SK-N-SH (cell line): ENCODE results near the gene CNTN3. TPM values are rescaled to one million over a fixed set of nuclear protein-coding genes. Genes with fewer than 3 reads are reported as not detected.

Experiments
- CTCF ChIA-PET: fragments of 300-600, 350-600 bp; formaldehyde crosslinking; extraction: SDS; loops from one replicate; lab custom pipeline; 2021; lab: Yijun Ruan, JAX
- POLR2A ChIA-PET: fragments of 350-600 bp; sonication (Branson Sonifier 250); formaldehyde crosslinking; extraction: SDS; loops from one replicate; lab custom pipeline; 2020; ENCODE audit warnings: antibody characterized with exemption, inconsistent platforms; lab: Yijun Ruan, JAX
- DNase-seq: peaks from one replicate; pipeline ENCODE4 v3.0.0; 2012
- H2AFZ ChIP-seq: fragments of 200-600 bp; sonication (generic); 2 replicates; pipeline ENCODE4 v1.8.1; 2016; ENCODE audit warnings: antibody characterized with exemption, mild to moderate bottlenecking, low read depth
- H3F3A ChIP-seq: fragments of 200-600 bp; sonication (generic); replicated peaks from 2 replicates; pipeline ENCODE3; 2016; ENCODE audit warnings: antibody characterized with exemption, mild to moderate bottlenecking; ENCODE audit not compliant: insufficient read depth
- H3K27ac ChIP-seq, 2 experiments: fragments of 200-500 bp in 1 of 2; fragments of 200-600 bp in 1 of 2; sonication (Bioruptor generic) in 1 of 2; sonication (generic), shearing (Covaris generic) in 1 of 2; 2 replicates each; pipeline versions ENCODE4 v1.5.1 to v1.6.1; 2014 to 2016; ENCODE audit warnings: low read depth in 2 of 2, inconsistent platforms in 1 of 2, low read length in 1 of 2, mild to moderate bottlenecking in 1 of 2, mixed read lengths in 1 of 2
- H3K27me3 ChIP-seq: fragments of 200-600 bp; sonication (generic), shearing (Covaris generic); 2 replicates; pipeline ENCODE4 v1.6.1; 2016; ENCODE audit warnings: mixed run types; ENCODE audit not compliant: insufficient read depth
- H3K36me3 ChIP-seq, 2 experiments: fragments of 200-500 bp in 1 of 2; fragments of 200-600 bp in 1 of 2; sonication (Bioruptor generic) in 1 of 2; sonication (generic) in 1 of 2; replicated peaks in 1 of 2; 2 replicates each; pipeline versions ENCODE3 to v1.5.1; 2014 to 2016; ENCODE audit warnings: low read length in 1 of 2, mild to moderate bottlenecking in 1 of 2; ENCODE audit not compliant: insufficient read depth in 2 of 2, control insufficient read depth in 1 of 2
- H3K4me1 ChIP-seq, 2 experiments: fragments of 200-500 bp in 1 of 2; fragments of 200-600 bp in 1 of 2; sonication (Bioruptor generic) in 1 of 2; sonication (generic), shearing (Covaris generic) in 1 of 2; 2 replicates each; pipeline versions ENCODE4 v1.5.1 to v1.6.1; 2014 to 2016; ENCODE audit warnings: low read depth in 1 of 2, low read length in 1 of 2, mixed run types in 1 of 2; ENCODE audit not compliant: insufficient read depth in 2 of 2, control insufficient read depth in 1 of 2
- H3K4me2 ChIP-seq: fragments of 200-600 bp; sonication (generic), shearing (Covaris generic); 2 replicates; pipeline ENCODE4 v1.6.1; 2017; ENCODE audit warnings: mixed run types
- H3K4me3 ChIP-seq, 2 experiments: fragments of 200-500 bp in 1 of 2; fragments of 200-600 bp in 1 of 2; sonication (Bioruptor generic) in 1 of 2; sonication (generic), shearing (Covaris generic) in 1 of 2; 2 replicates each; pipeline versions ENCODE4 v1.5.1 to v1.8.1; 2014 to 2016; ENCODE audit warnings: low read depth in 2 of 2, inconsistent platforms in 1 of 2, low read length in 1 of 2, mild to moderate bottlenecking in 1 of 2, mixed read lengths in 1 of 2, moderate library complexity in 1 of 2
- H3K79me2 ChIP-seq: fragments of 200-600 bp; sonication (generic); 2 replicates; pipeline ENCODE4 v1.8.1; 2017; ENCODE audit warnings: mild to moderate bottlenecking; ENCODE audit not compliant: insufficient read depth
- H3K9ac ChIP-seq: fragments of 200-600 bp; sonication (generic); 2 replicates; pipeline ENCODE4 v1.6.1; 2017; ENCODE audit warnings: mixed run types
- H3K9me2 ChIP-seq: fragments of 200-600 bp; sonication (generic); 2 replicates; pipeline ENCODE4 v1.6.1; 2017; ENCODE audit warnings: mixed run types
- H3K9me3 ChIP-seq: fragments of 200-600 bp; sonication (generic); 2 replicates; pipeline ENCODE4 v1.6.1; 2017; ENCODE audit warnings: mixed run types, mild to moderate bottlenecking, moderate library complexity
- H4K20me1 ChIP-seq: fragments of 200-600 bp; sonication (generic); 2 replicates; pipeline ENCODE4 v1.6.1; 2017; ENCODE audit warnings: mild to moderate bottlenecking, mixed run types; ENCODE audit not compliant: insufficient read depth
- CTCF ChIP-seq: fragments of 200-600 bp; sonication (generic); IDR thresholded peaks from 2 replicates; pipeline ENCODE4 v1.6.1; 2017; ENCODE audit warnings: antibody characterized with exemption, mild to moderate bottlenecking, moderate library complexity
- FOXJ3 ChIP-seq: sonication (generic); formaldehyde crosslinking; IDR thresholded peaks from 2 replicates; pipeline ENCODE4 v1.5.1; 2020; ENCODE audit warnings: mild to moderate bottlenecking, missing genetic modification reagents
- GABPA ChIP-seq: IDR thresholded peaks from 2 replicates; pipeline ENCODE4 v1.4.0; 2012; ENCODE audit warnings: low read depth, mild to moderate bottlenecking
- MEF2A ChIP-seq: IDR thresholded peaks from 2 replicates; pipeline ENCODE4 v1.4.0; 2012; ENCODE audit warnings: low read depth, borderline replicate concordance
- NFIC ChIP-seq: IDR thresholded peaks from 2 replicates; pipeline ENCODE4 v1.4.0; 2012; ENCODE audit warnings: borderline replicate concordance
- NRF1 ChIP-seq: IDR thresholded peaks from 2 replicates; pipeline ENCODE4 v1.6.1; 2012; ENCODE audit warnings: low read depth, mild to moderate bottlenecking, low read length
- POLR2AphosphoS5 ChIP-seq: IDR thresholded peaks from 2 replicates; pipeline ENCODE4 v1.6.1; 2012; ENCODE audit warnings: low read depth, low read length
- RCOR1 ChIP-seq: fragments of 150-350 bp; IDR thresholded peaks from 2 replicates; pipeline ENCODE4 v1.6.1; 2017; ENCODE audit warnings: antibody characterized with exemption, low read length
- RFX5 ChIP-seq: IDR thresholded peaks from 2 replicates; pipeline ENCODE4 v1.6.1; 2012; ENCODE audit warnings: mild to moderate bottlenecking, improper control_type of control experiment, low read length
- TAF1 ChIP-seq: IDR thresholded peaks from 2 replicates; pipeline ENCODE4 v1.6.1; 2012; ENCODE audit warnings: low read depth, mild to moderate bottlenecking, low read length, moderate library complexity, borderline replicate concordance
- TCF12 ChIP-seq: IDR thresholded peaks from 2 replicates; pipeline ENCODE4 v1.4.0; 2012
- TEAD4 ChIP-seq: IDR thresholded peaks from 2 replicates; pipeline ENCODE4 v1.4.0; 2012; ENCODE audit warnings: mild to moderate bottlenecking, borderline replicate concordance; ENCODE audit not compliant: insufficient read depth
- USF1 ChIP-seq: IDR thresholded peaks from 2 replicates; pipeline ENCODE4 v1.4.0; 2012; ENCODE audit warnings: low read depth, borderline replicate concordance
- YY1 ChIP-seq: IDR thresholded peaks from 2 replicates; pipeline ENCODE4 v1.4.0; 2012; ENCODE audit warnings: low read depth, mild to moderate bottlenecking
- WGBS: methylation state at CpG from one replicate; pipeline ENCODE4 v1.1.6; 2017; ENCODE audit warnings: low lambda C conversion rate; 5-methylcytosine and 5-hydroxymethylcytosine counted together
- polyA plus RNA-seq, 3 experiments: library from polyadenylated mRNA; depleted of rRNA; stranded (reverse); fragments of >200 nt; gene quantifications; 2 replicates each; pipeline ENCODE4 v1.2.3, GENCODE V29; 2012
- TF ChIP-seq, protein P1 (sequence below): IDR thresholded peaks from 2 replicates; pipeline ENCODE4 v1.6.1; 2012; ENCODE audit warnings: mild to moderate bottlenecking, low read depth, low read length, moderate library complexity
- TF ChIP-seq, protein P2 (sequence below): IDR thresholded peaks from 2 replicates; pipeline ENCODE4 v1.4.0; 2012; ENCODE audit warnings: low read depth, borderline replicate concordance

Gene CNTN3
- polyA plus RNA-seq, 1 of the 3 experiments (the other 2 are of a cell fraction), result 2.8 TPM

- TF ChIP-seq, protein P1, sequence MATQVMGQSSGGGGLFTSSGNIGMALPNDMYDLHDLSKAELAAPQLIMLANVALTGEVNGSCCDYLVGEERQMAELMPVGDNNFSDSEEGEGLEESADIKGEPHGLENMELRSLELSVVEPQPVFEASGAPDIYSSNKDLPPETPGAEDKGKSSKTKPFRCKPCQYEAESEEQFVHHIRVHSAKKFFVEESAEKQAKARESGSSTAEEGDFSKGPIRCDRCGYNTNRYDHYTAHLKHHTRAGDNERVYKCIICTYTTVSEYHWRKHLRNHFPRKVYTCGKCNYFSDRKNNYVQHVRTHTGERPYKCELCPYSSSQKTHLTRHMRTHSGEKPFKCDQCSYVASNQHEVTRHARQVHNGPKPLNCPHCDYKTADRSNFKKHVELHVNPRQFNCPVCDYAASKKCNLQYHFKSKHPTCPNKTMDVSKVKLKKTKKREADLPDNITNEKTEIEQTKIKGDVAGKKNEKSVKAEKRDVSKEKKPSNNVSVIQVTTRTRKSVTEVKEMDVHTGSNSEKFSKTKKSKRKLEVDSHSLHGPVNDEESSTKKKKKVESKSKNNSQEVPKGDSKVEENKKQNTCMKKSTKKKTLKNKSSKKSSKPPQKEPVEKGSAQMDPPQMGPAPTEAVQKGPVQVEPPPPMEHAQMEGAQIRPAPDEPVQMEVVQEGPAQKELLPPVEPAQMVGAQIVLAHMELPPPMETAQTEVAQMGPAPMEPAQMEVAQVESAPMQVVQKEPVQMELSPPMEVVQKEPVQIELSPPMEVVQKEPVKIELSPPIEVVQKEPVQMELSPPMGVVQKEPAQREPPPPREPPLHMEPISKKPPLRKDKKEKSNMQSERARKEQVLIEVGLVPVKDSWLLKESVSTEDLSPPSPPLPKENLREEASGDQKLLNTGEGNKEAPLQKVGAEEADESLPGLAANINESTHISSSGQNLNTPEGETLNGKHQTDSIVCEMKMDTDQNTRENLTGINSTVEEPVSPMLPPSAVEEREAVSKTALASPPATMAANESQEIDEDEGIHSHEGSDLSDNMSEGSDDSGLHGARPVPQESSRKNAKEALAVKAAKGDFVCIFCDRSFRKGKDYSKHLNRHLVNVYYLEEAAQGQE, result no peak
- no peak for TF ChIP-seq GABPA
- no peak for TF ChIP-seq FOXJ3
These were observed 11.6 kb upstream of the CNTN3 start (continued) for GRCh38 chr3:74626011-74626410.

DNA sequence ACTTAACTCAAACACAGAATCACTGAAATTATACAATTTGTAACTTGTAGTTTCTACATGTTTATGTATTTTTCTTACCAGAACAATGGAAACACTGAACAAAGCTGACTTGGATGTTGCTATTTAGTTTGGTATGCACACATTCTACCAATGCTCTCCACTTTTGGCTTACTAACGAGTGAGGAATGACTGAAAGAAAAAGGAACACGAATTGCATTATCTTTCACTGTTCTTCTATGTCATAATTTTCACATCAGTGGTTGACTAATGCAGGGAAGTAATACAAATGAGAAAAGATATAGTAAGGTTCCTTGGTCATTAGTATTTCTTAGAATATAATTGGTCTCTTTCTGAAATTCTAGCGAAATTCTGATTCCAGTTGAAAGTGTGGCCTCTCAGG, 9.8 kb upstream of the CNTN3 start:
- no peak overlapping the region for H3K4me3 ChIP-seq

DNA sequence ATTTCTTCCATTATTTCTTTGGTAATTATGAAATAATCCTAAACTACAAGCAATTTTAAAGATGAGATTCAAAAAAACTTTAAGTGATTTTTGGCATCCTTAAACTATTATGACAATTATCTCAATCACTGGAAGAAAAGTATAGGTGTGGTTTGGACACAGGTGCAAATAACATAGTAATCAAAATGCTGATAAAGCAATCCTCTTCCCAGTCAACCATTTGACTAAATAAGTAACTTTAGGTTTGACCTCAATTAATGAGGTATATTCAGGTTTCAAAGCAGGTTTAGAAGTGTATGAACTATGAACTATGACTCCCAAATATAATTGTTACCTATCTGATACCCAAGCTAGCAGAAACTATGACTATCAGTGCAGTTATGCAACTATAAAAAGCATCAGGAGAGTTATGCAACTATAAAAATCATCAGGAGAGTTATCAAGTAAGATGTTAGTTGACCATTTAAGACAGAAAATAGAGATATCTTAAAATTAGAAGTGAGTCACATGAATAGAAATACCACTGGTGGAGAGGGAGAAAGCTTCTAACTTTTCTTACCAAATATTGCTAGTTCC, 8.9 kb upstream of the CNTN3 start:
- ChIA-PET POLR2A (no interaction called here), CTCF (no interaction called here)
- Histone ChIP-seq H3K4me2 (no peak overlapping the region), H3K27ac (peak overlapping the region in 1 of 2 experiments; percentile 53; a peak in 2 of 4 replicates), H3F3A (peaks cover 7% of the 10 kb centered on the region), H3K4me1 (peaks cover 0 to 7% of the 10 kb centered on the region in 2 experiments; a peak in 1 of 4 replicates), H3K9ac (no peak overlapping the region), H4K20me1 (no peaks in the 10 kb centered on the region), H3K27me3 (no peaks in the 10 kb centered on the region), H3K4me3 (no peak overlapping the region), H3K9me3 (no peaks in the 10 kb centered on the region), H2AFZ (no peak overlapping the region), H3K36me3 (no peaks in the 10 kb centered on the region), H3K9me2 (no peaks in the 10 kb centered on the region), H3K79me2 (no peaks in the 10 kb centered on the region)
- DNase-seq, result no peak
- TF ChIP-seq TAF1 (no peak), POLR2AphosphoS5 (no peak), YY1 (no peak), TEAD4 (no peak), NRF1 (no peak), MEF2A (no peak), CTCF (no peak), RFX5 (no peak)
- TF ChIP-seq, protein P2, sequence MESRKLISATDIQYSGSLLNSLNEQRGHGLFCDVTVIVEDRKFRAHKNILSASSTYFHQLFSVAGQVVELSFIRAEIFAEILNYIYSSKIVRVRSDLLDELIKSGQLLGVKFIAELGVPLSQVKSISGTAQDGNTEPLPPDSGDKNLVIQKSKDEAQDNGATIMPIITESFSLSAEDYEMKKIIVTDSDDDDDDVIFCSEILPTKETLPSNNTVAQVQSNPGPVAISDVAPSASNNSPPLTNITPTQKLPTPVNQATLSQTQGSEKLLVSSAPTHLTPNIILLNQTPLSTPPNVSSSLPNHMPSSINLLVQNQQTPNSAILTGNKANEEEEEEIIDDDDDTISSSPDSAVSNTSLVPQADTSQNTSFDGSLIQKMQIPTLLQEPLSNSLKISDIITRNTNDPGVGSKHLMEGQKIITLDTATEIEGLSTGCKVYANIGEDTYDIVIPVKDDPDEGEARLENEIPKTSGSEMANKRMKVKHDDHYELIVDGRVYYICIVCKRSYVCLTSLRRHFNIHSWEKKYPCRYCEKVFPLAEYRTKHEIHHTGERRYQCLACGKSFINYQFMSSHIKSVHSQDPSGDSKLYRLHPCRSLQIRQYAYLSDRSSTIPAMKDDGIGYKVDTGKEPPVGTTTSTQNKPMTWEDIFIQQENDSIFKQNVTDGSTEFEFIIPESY, result no peak

More for the DNA sequence above, 9.8 kb upstream of the CNTN3 start:
- TF ChIP-seq MEF2A, result no peak
- no peak for TF ChIP-seq FOXJ3
- no peak for TF ChIP-seq TEAD4
- TF ChIP-seq TCF12, result peak; percentile 28; the same call in 1 of the 2 replicates
- no peak for TF ChIP-seq USF1
- no peak for TF ChIP-seq RCOR1
- TF ChIP-seq NRF1, result no peak
- no peak for TF ChIP-seq NFIC
- Histone ChIP-seq H3F3A (peaks cover 7% of the 10 kb centered on the region), H3K9me3 (no peaks in the 10 kb centered on the region), H4K20me1 (no peaks in the 10 kb centered on the region), H3K9ac (no peak overlapping the region), H3K79me2 (no peaks in the 10 kb centered on the region), H3K9me2 (no peaks in the 10 kb centered on the region), H3K4me1 (peaks cover 0 to 7% of the 10 kb centered on the region in 2 experiments; a peak in 1 of 4 replicates), H2AFZ (no peak overlapping the region), H3K36me3 (no peaks in the 10 kb centered on the region), H3K27ac (peak overlapping the region in 1 of 2 experiments; percentile 53; a peak in 2 of 4 replicates), H3K4me2 (no peak overlapping the region), H3K27me3 (no peaks in the 10 kb centered on the region)
- no peak for DNase-seq
- WGBS, result 39% methylated on average over 3 of the region's 3 CpGs
- CTCF ChIA-PET, result interaction anchor here (1.1 kb wide), 1 partner anchor 357 kb away, joined by 5 read pairs; no protein-coding TSS in a partner anchor
- POLR2A ChIA-PET, result no interaction called here
